Transverse colon (tissue), 3 donors: ENCODE data around the gene PRR29.

Source experiments
- CTCF ChIP-seq, 5 experiments: fragments of 200-600 bp in 3 of 5; fragments of 450-650 bp in 2 of 5; sonication (generic) in 3 of 5; IDR thresholded peaks; 1 replicate in 2 of 5; 2 replicates in 3 of 5; pipeline ENCODE4 v1.5.1; 2016 to 2017; ENCODE audit warnings: antibody characterized with exemption in 5 of 5, inconsistent platforms in 3 of 5, mild to moderate bottlenecking in 2 of 5, moderate library complexity in 1 of 5
- EP300 ChIP-seq: sonication (generic); formaldehyde crosslinking; IDR thresholded peaks from one replicate; pipeline ENCODE4 v1.6.1; 2017; ENCODE audit warnings: antibody characterized with exemption, low read depth
- POLR2A ChIP-seq: fragments of 450-650 bp; IDR thresholded peaks from one replicate; pipeline ENCODE4 v1.6.1; 2016; ENCODE audit warnings: antibody characterized with exemption, mild to moderate bottlenecking, moderate library complexity

- no peak for TF ChIP-seq CTCF (IDR thresholded peaks at IDR 0.05)
- TF ChIP-seq POLR2A = no peak
- TF ChIP-seq EP300 = no peak
Measured at GRCh38 chr17:64038331-64039105, 40.4 kb downstream of the PRR29 start.
